ENCODE measurements around the gene CSKMT. TPM values are rescaled to one million over a fixed set of nuclear protein-coding genes. Genes with fewer than 3 reads are reported as not detected.

The CSKMT gene
- total RNA-seq, 1 donor from 2014 or later, result 15.7 TPM

Other genes starting within 250 kb of the CSKMT start
- gene SCGB1A1, start 246.3 kb upstream of the CSKMT start, total RNA-seq (ENCODE audit: unreplicated experiment), result not detected
- gene AHNAK, start 118.5 kb upstream of the CSKMT start, total RNA-seq (ENCODE audit: unreplicated experiment), result 4.5 TPM
- 928 TPM for gene EEF1G, start 91.4 kb upstream of the CSKMT start, total RNA-seq (ENCODE audit: unreplicated experiment)
- gene TUT1, start 73.8 kb upstream of the CSKMT start, total RNA-seq (ENCODE audit: unreplicated experiment), result 29.7 TPM
- 172 TPM for gene MTA2, start 63.4 kb upstream of the CSKMT start, total RNA-seq (ENCODE audit: unreplicated experiment)
- gene EML3, start 52.5 kb upstream of the CSKMT start, total RNA-seq (ENCODE audit: unreplicated experiment), result 26.7 TPM
- 1.3 TPM for gene ROM1, start 52.1 kb upstream of the CSKMT start, total RNA-seq (ENCODE audit: unreplicated experiment)
- gene B3GAT3, start 43.3 kb upstream of the CSKMT start, total RNA-seq (ENCODE audit: unreplicated experiment), result 71.6 TPM
- 213 TPM for gene GANAB, start 18.7 kb upstream of the CSKMT start, total RNA-seq (ENCODE audit: unreplicated experiment)
- gene INTS5, start 12.0 kb upstream of the CSKMT start, total RNA-seq (ENCODE audit: unreplicated experiment), result 20.9 TPM
- 73.6 TPM for gene C11orf98, start 102 bp upstream of the CSKMT start, total RNA-seq (ENCODE audit: unreplicated experiment)
- 5.7 TPM for gene UQCC3, start 6.4 kb downstream of the CSKMT start, total RNA-seq (ENCODE audit: unreplicated experiment)
- 4.6 TPM for gene LBHD1, start 7.0 kb downstream of the CSKMT start, total RNA-seq (ENCODE audit: unreplicated experiment)
- 146 TPM for gene UBXN1, start 13.8 kb downstream of the CSKMT start, total RNA-seq (ENCODE audit: unreplicated experiment)
- 1.8 TPM for gene LRRN4CL, start 24.2 kb downstream of the CSKMT start, total RNA-seq (ENCODE audit: unreplicated experiment)
- 550 TPM for gene BSCL2, start 42.1 kb downstream of the CSKMT start, total RNA-seq (ENCODE audit: unreplicated experiment)
- 266 TPM for gene GNG3, start 42.4 kb downstream of the CSKMT start, total RNA-seq (ENCODE audit: unreplicated experiment)
- 58.6 TPM for gene HNRNPUL2, start 62.1 kb downstream of the CSKMT start, total RNA-seq (ENCODE audit: unreplicated experiment)
- gene TTC9C, start 63.2 kb downstream of the CSKMT start, total RNA-seq (ENCODE audit: unreplicated experiment), result 34.1 TPM
- 14.6 TPM for gene ZBTB3, start 88.8 kb downstream of the CSKMT start, total RNA-seq (ENCODE audit: unreplicated experiment)
- gene POLR2G, start 96.3 kb downstream of the CSKMT start, total RNA-seq (ENCODE audit: unreplicated experiment), result 92.5 TPM
- gene TAF6L, start 106.1 kb downstream of the CSKMT start, total RNA-seq (ENCODE audit: unreplicated experiment), result 39.4 TPM
- gene TMEM179B, start 122.1 kb downstream of the CSKMT start, total RNA-seq (ENCODE audit: unreplicated experiment), result 28.2 TPM
- gene TMEM223, start 126.7 kb downstream of the CSKMT start, total RNA-seq (ENCODE audit: unreplicated experiment), result 17.4 TPM
- gene NXF1, start 140.1 kb downstream of the CSKMT start, total RNA-seq (ENCODE audit: unreplicated experiment), result 104 TPM
- 40.7 TPM for gene STX5, start 166.7 kb downstream of the CSKMT start, total RNA-seq (ENCODE audit: unreplicated experiment)
- 1.0 TPM for gene TEX54, start 167.5 kb downstream of the CSKMT start, total RNA-seq (ENCODE audit: unreplicated experiment)
- gene WDR74, start 174.3 kb downstream of the CSKMT start, total RNA-seq (ENCODE audit: unreplicated experiment), result 69.0 TPM
- 221 TPM for gene SLC3A2, start 215.6 kb downstream of the CSKMT start, total RNA-seq (ENCODE audit: unreplicated experiment)